K562 (cell line): ENCODE data around the gene GPR55. TPM values are rescaled to one million over a fixed set of nuclear protein-coding genes. Genes with fewer than 3 reads are reported as not detected.

Experiments used
- BRD4 ChIP-seq: fragments of 200-600 bp; sonication (generic); IDR thresholded peaks from 2 replicates; pipeline ENCODE4 v1.6.1; 2017; ENCODE audit warnings: inconsistent platforms
- E2F5 ChIP-seq: sonication (generic); formaldehyde crosslinking; IDR thresholded peaks from 2 replicates; pipeline ENCODE4 v1.8.0; 2022; ENCODE audit warnings: mild to moderate bottlenecking, missing genetic modification reagents
- EP300 ChIP-seq: IDR thresholded peaks from 2 replicates; pipeline ENCODE4 v1.6.1; 2012; ENCODE audit warnings: low read length, improper control_type of control experiment
- ESRRA ChIP-seq: fragments of 450-650 bp; IDR thresholded peaks from 2 replicates; pipeline ENCODE4 v1.6.1; 2014; ENCODE audit warnings: low read depth, mild to moderate bottlenecking, moderate library complexity, borderline replicate concordance
- MCM3 ChIP-seq: fragments of 450-650 bp; IDR thresholded peaks from 2 replicates; pipeline ENCODE4 v1.6.1; 2016
- NFRKB ChIP-seq: fragments of 450-650 bp; IDR thresholded peaks from 2 replicates; pipeline ENCODE4 v1.6.1; 2016; ENCODE audit warnings: low read depth
- SMARCC2 ChIP-seq: fragments of 450-650 bp; IDR thresholded peaks from 2 replicates; pipeline ENCODE4 v1.6.1; 2017; ENCODE audit warnings: antibody characterized with exemption, moderate library complexity, mild to moderate bottlenecking, low read depth
- SPI1 ChIP-seq: IDR thresholded peaks from 2 replicates; pipeline ENCODE4 v1.6.1; 2011; ENCODE audit warnings: low read depth, low read length, control low read depth, borderline replicate concordance
- ZFP30 ChIP-seq: fragments of 250-450 bp; sonication (Bioruptor Pico); IDR thresholded peaks from 2 replicates; pipeline ENCODE4 v1.8.0; 2022; ENCODE audit warnings: moderate library complexity, mild to moderate bottlenecking, inconsistent platforms, borderline replicate concordance
- polyA plus RNA-seq, 8 experiments: library from polyadenylated mRNA; depleted of rRNA in 4 of 8; stranded (reverse) in 5 of 8; unstranded in 3 of 8; fragments of >200 nt; fragmentation: Nextera tagmentation in 2 of 8; fragmentation: Illumina TruSeq in 1 of 8; extraction: Ambion mirVana in 2 of 8; extraction: Trizol in 1 of 8; gene quantifications; 2 replicates each; pipeline versions ENCODE4 v1.2.1 to v1.2.3, GENCODE V29; 2011 to 2014; ENCODE audit warnings: inconsistent platforms in 1 of 8, missing spikeins in 1 of 8
- total RNA-seq, 7 experiments: library from RNA; depleted of rRNA in 6 of 7; stranded (reverse); fragments of >200 nt in 6 of 7; fragmentation: Illumina TruSeq in 2 of 7; extraction: Trizol in 2 of 7; gene quantifications; 2 replicates each; pipeline versions ENCODE4 v1.2.1 to v1.2.3, GENCODE V29; 2011 to 2021; ENCODE audit warnings: low replicate concordance in 1 of 7
- TF ChIP-seq, protein P1 (sequence below), 2 experiments: fragments of 450-650 bp; IDR thresholded peaks; 2 replicates each; pipeline ENCODE4 v1.6.1; 2016; ENCODE audit warnings: mild to moderate bottlenecking in 2 of 2, borderline replicate concordance in 1 of 2, low read depth in 1 of 2, moderate library complexity in 1 of 2

The GPR55 gene
- total and polyA plus RNA-seq, 9 of the 15 experiments (the other 6 are each of a cell fraction or from before 2014, with no cell fraction given) = 0.11 to 0.49 (median 0.27) TPM

GRCh38 chr2:230915319-230915718, 9.7 kb downstream of the GPR55 start (continued):
- TF ChIP-seq, protein P1, sequence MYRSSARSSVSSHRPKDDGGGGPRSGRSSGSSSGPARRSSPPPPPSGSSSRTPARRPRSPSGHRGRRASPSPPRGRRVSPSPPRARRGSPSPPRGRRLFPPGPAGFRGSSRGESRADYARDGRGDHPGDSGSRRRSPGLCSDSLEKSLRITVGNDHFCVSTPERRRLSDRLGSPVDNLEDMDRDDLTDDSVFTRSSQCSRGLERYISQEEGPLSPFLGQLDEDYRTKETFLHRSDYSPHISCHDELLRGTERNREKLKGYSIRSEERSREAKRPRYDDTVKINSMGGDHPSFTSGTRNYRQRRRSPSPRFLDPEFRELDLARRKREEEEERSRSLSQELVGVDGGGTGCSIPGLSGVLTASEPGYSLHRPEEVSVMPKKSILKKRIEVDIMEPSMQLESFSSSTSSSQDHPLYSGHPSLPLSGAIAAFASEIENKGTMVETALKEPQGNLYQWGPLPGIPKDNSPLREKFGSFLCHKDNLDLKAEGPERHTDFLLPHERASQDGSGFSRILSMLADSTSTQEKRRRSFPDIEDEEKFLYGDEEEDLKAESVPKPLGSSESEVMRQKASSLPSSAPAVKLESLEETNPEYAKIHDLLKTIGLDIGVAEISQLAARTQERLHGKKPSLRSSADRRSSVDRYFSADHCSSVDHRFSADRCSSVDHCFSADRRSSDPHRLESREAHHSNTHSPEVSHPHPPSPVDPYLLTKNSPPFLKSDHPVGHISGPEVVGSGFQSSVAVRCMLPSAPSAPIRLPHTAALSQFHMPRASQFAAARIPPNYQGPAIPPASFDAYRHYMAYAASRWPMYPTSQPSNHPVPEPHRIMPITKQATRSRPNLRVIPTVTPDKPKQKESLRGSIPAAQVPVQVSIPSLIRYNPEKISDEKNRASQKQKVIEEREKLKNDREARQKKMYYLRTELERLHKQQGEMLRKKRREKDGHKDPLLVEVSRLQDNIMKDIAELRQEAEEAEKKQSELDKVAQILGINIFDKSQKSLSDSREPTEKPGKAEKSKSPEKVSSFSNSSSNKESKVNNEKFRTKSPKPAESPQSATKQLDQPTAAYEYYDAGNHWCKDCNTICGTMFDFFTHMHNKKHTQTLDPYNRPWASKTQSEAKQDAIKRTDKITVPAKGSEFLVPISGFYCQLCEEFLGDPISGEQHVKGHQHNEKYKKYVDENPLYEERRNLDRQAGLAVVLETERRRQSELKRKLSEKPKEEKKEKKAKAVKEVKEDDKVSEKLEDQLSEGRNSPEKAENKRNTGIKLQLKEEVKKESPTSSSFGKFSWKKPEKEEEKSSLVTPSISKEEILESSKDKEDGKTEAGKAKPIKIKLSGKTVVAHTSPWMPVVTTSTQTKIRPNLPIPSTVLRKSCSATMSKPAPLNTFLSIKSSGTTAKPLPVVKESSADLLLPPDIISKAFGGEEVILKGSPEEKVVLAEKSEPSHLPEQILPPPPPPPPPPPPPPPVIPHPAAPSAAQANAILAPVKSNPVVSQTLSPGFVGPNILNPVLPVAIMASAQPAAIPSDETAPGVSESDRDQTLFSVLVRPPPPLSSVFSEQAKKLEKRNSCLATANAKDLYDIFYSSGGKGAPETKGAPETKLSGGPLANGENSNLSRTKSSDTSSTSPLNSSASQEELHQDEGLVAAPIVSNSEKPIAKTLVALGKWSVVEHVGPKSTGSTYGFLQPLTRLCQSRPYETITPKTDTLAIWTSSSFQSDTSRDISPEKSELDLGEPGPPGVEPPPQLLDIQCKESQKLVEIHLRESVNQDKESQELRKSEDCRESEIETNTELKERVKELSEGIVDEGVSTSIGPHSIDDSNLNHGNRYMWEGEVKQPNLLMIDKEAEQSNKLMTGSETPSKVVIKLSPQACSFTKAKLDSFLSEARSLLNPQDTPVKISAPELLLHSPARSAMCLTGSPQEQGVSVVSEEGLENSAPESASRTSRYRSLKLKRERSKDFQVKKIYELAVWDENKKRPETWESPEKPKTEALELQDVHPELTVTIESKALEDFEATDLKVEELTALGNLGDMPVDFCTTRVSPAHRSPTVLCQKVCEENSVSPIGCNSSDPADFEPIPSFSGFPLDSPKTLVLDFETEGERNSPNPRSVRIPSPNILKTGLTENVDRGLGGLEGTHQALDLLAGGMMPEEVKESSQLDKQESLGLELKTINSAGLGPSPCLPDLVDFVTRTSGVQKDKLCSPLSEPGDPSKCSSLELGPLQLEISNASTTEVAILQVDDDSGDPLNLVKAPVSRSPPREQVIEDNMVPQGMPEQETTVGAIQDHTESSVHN (IDR thresholded peaks at IDR 0.05; ENCODE audit: borderline replicate concordance in 1 of 2, low read depth in 1 of 2) = no peak
- no peak for TF ChIP-seq EP300
- TF ChIP-seq E2F5 (CRISPR knock-in tag) = no peak
- TF ChIP-seq SPI1 = no peak
- no peak for TF ChIP-seq ZFP30 (CRISPR knock-in tag)
- TF ChIP-seq ESRRA = no peak
- TF ChIP-seq NFRKB = no peak
- TF ChIP-seq SMARCC2 = no peak
- no peak for TF ChIP-seq BRD4
- no peak for TF ChIP-seq MCM3
